Stimulated activated naive CD4-positive, alpha-beta T cell (primary cell): Measurements from ENCODE around the gene CAMK2B.

Source experiments
- DNase-seq, 6 experiments: peaks; one replicate each; lab custom pipeline; 2025; lab: John Stamatoyannopoulos, UW

The CAMK2B gene

GRCh38 chr7:44329888-44330287, 4.5 kb upstream of the CAMK2B start:
- DNase-seq = no peak

DNA sequence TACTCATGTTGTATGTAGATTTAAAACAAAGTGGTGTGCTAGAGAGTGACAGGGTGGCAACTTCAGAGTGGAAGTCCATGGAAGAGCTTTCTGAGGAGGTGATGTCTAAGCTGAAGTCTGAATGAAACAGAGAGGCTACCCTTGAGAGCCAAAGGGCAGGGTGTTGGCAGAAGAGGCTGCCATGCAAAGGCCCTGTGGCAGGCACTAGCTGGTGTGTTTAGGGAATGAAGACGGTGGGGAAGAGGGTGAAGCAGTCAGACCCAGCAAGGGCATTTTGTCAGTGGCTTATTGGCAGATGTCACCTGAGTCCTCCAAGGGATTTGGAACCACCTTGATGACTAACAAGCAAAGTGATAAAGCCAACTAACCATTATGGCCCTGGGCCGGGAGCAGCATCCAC, 3.7 kb upstream of the CAMK2B start:
- no peak for DNase-seq

GRCh38 chr7:44327981-44328380, 2.6 kb upstream of the CAMK2B start:
- DNase-seq = no peak

DNA sequence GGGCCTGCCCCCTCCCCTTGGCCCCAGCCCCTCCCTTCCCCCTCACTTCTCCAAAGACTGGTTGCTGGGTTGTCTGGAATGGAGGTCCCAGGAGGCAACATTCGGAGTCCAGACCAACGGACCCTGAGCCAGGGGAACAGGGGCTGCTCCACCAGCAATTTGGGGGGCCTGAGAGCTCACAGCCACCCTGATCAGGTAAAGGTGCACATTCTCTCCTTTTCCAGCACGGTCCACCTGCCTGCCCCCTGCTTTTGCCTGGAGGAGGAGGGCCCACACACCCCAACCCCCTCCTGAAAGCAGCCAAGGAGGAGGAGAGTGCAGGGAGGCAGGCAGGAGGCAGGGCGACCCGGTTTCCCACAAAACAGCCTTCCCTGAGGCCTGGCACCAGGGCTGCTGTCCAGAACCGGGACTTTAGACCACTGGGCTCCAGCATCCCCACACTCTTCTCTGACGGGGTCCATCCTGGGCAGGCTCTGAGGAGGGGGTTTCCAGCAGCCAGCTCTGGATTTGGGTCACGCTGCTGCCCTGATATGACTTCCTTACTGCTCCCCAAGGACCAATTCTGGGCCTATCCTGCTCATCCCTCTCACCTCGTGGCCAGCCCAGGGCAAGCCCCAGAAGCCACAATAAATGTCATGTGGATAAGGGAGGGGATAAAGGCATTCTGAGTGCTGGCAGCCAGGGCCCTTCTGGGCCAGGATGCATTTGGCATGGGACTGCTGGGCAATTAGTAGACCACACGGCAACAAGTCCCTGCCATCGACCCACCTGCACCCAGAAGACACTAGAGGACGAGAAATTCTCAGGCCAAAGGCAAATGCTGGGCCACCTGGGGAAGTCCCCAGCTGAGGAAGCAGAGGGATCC, 1.1 kb upstream of the CAMK2B start:
- DNase-seq = no peak

GRCh38 chr7:44325811-44326241, 432 bp upstream of the CAMK2B start:
- no peak for DNase-seq

DNA sequence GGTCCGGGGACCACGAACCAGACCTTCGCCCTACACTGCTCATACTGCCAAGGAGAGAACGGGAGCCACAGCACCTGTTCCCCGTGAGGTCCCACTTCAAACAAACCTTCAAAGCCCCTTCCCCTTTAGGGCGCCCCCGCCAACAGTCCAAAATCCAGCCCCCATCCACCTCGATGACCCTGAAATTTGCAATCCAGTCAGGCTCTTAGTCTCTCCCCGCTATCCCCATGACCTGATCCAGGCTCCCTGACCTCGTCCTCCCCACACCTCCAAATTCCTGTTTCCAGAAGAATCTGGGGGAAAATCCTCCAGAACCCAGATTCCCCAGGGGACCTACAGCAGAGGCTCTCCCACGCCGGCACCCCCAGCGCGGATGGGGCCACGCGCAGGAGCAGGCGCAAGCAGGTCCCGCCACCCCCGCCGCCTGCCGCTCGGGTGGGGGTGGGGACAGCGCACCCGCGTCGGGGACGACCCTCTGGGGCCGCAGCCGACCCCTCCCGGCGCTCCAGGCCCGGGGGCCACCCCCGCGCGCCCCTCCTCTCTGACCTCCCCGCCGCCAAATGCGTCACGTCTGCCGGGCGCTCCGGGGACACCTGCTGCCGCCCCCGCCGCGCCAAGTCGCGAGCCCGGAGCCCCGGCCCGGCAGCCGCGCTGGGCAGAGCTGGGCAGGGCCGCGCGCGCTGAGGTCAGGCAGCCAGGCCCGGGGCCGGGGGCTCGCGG, 753 bp downstream of the CAMK2B start:
- no peak for DNase-seq

DNA sequence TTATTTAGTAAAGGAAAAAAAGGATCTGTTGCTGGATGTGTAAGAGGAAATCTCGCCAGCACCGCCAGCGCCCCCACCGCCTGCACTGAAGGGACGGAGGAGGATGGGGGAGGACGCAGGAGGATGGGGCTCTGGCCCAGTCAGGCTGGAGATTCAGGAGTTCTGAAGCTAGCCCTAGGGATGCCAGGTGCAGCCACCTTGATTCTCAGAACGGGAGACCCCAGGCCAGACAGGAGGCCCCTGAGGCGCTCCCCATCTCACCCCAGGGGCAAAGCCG, 1.3 kb downstream of the CAMK2B start:
- no peak for DNase-seq

DNA sequence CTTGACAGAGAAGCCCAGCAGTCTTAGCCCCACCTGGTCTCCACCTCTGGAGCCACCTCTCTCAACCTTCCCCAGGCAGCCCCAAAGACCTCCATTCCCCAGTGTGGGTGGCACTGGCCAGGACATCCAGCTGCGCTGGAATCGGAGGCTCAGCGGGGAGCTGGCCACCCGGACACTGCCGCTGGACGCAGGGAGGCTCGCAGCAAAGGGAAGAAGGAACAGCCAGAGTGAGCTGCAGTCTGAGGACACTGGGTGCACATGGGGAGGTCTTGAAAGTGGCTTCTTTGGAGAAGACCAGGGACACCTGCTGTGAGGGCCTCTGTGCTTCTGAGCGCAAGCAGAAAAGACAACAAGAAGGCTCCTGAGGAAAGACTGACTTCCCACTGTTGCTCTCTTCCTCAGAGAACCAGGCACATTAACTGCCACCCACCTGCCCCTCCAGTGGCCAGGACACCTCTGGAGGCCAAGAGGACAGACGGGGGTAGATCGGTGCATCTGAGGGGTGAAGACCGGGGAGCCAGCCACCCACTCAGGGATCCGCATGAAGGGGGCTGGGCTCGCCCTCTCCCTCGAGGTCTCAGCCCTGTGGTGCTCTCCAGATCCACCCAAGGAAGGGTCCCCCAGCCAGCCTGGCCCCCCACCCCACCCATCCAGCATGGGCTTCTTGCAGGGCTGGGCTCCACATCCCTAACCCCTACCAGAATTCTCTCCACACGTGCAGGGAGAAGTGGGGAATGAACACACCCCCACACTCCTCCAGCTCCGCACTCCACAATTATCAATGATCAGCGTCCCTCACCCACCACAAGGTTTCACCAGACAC, 1.8 kb downstream of the CAMK2B start:
- no peak for DNase-seq

DNA sequence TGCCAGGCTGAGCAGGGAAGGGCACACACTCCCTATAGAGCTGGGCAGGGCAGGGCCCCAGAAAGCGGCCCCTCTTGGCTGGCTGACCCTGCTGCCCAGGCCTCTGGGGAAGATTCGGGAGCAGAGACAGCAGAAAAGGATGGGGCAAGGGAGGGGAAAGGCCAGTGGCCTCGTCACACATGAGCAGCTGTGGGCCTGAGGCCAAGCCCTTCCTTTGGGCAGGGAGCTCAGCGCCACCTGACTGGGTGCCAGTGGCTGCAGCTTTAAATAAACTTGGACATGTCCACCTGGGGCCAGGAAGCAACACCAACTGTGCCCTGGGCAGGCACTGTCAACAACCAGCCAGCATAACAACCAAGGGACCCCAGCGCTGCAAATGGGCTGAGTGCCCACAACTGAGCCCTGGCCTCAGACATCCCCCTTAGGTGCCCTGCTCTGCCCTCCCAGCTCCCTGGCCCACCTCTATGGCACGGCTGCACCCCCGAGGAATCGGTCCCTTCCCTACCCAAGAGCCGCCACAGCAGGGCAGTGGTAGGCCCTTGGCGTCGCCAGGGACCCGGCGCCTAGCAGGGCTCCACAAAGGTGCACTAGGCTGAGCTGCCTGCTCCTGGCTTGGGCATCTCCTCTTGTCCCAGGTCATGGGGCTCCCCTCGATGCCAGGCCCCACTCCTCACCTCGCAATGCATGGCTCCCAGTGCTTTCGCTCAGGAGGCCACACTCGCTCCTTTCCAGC, 2.6 kb downstream of the CAMK2B start:
- no peak for DNase-seq

DNA sequence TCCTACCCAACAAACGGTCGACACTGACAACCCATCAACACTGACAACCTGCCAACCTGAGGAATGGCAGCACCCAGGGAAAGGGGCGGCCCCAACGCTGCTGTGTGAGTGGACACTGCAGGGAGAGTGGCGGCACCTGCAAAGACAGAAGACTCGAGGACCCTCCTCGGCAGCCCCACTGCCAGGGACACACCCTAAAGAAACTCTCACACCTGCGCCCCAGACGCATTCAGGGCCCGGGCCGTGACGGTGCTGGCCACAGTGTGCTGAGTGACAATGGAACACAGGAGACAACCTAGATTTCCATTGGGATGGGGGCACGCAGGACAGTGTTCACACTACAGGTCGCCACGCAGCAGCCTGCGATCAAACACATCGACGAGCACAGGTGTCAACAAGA, 3.6 kb downstream of the CAMK2B start:
- DNase-seq = no peak

GRCh38 chr7:44320794-44321371, 4.5 kb downstream of the CAMK2B start:
- no peak for DNase-seq

DNA sequence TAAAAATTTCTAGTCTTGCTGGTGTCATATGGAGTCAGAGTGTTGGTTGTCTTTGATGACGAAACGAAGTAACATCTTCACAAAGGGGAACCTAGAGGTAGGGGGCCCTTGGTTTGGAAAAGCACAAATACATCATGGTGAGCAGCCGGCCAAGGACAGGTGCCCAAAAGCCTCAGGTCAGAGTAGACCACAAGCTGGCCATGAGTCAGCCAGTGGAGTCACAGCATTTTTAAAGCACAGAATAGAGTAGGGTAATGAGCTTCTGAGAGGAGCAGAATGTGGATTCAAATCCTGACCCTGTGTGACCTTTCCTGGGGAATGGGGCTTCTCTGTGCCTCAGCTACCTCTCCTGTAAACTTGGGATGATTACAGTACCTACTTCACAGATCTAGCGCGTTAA, 5.3 kb downstream of the CAMK2B start:
- no peak for DNase-seq

- no peak for DNase-seq
These were observed 7.1 kb downstream of the CAMK2B start for GRCh38 chr7:44318332-44318731.

DNA sequence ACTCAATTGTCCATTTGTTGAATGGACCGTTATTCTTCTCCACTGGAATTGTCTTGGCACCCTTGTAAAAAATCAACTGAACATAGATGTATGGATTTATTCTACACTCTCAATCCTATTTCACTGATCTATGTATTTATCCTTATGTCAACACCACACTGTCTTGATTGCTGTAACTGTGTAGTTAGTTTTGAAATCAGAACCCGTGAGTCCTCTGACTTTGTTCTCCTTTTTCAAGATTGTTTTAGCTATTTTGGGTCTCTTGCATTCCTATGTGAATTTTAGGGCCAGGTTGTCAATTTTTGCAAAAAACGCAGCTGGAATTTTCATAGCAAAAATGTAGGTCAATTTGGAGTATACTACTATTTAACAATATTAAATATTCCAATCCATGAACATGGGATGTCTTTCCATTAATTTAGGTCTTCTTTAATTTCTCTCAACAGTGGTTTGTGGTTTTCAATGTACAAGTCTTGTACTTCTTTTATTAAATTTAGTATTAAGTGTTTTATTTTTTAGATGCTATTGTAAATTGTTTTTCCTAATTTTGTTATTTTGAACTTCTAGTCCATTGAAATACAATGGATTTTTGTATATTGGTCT, 10.0 kb downstream of the CAMK2B start:
- DNase-seq = no peak

DNA sequence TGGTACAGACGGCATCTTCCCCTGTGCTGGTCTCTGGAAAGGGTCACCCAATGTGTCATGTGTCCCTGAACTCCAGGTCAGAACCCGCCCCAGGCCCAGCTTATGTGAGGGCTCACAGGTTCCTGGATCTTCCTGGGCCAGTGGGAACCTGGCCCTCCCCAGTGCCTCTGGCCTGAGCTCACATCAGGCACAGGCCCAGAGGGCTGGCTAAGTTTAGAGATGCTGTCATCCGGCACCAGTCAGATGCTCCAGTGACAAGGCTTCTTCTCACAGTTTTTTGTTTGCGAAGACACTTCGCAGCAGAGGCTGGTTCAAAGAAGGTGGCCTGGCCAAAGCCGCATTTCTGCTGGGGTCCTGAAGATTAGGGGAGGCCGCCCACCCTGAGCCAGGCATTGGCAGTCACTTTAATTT, 11.8 kb downstream of the CAMK2B start:
- no peak for DNase-seq

DNA sequence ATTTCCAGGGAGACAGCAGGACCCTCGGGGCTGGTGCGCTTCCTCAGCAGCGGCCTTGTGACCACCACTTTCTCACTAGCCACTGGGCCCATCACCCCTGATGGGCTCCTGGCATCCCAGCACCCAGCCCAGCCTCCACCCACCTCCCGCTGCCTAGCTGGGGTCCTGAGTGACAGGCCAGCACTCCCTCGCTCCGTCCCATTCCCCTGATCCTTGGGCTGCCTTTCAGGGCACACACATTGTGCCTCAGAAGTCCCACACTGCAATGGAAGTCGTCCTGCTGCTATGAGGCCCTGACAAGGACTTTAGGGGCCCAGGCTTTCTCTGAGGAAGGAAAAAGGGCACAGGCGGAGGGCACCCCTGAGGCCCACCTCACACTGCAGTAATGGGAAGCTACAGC, 12.4 kb downstream of the CAMK2B start:
- DNase-seq = no peak

GRCh38 chr7:44311561-44312495, 13.6 kb downstream of the CAMK2B start:
- DNase-seq = no peak

DNA sequence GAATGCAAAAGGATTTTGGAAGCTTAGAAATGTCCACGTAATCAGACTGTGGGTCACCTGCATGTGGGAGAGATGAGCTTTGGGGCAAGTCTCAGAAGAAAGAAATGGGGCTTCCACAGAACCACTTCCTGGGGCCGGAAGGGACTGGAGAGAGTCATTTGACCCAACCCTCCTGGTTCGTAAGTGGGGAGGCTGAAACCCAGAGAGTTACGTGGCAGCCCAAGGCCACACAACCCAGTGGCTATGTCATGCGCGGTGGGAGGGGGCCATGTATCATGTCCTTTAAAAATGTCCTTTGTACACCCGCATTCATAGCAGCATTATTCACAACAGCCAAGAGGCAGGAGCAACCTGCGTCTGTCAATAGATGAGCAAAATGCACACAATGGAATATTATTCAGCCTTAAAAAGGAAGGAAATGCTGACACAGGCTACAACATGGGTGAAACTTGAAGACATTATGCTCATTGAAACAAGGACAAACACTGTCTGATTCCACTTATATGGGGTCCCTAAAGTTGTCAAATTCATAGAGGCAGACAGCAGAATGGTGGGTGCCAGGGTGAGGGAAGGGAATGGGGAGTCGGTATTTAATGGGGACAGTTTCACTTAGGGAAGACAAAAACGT, 15.1 kb downstream of the CAMK2B start:
- no peak for DNase-seq

GRCh38 chr7:44309271-44310091, 15.9 kb downstream of the CAMK2B start:
- DNase-seq = peak in 2 of 6 experiments; percentile 15 to 17
